ENCODE measurements around the gene UCKL1.

The UCKL1 gene

DNA sequence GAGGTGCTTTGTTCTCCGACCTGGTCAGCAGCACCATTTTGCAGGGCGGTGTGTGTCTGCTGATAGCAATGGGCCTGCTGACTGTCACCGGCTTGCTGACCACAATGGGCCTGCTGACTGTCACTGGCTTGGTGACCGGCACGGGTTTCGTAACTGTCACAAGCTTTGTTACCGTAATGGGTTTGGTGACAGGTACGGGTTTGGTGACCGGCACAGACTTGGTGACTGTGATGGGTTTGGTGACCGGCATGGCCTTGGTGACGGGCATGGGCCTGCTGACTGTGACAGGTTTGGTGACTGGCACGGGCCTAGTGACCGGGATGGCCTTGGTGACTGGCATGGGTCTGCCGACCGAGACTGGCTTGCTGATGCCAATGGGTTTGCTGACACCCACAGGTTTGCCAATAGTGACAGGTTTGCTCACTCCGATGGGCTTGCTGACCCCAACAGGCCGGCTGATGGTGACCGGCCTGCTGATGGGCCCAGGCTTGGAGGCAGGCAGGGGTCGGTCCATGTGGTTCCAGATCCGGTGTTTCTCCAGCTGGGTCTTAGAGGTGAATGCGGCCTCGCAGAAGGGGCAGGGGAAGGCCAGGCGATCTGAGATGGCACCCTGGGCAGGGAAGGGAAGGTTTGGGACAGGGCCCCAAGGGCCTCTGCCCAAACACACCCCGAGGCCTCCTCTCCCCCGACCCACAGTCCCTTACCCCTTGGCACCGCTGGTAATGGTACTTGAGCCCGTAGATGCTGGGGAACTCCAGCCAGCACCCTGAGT lies 10.1 kb upstream of the UCKL1 start:
- Histone ChIP-seq H3K4me1 (peaks cover 6% of the 10 kb centered on the region), H3K9ac (no peak overlapping the region), H3K36me3 (ENCODE audit: control insufficient read depth, insufficient read depth, low read length) (peaks cover 7% of the 10 kb centered on the region), H3K4me3 (ENCODE audit: low read depth, low read length) (no peak overlapping the region), H3K9me3 (ENCODE audit: control insufficient read depth, low read length) (no peaks in the 10 kb centered on the region), H3K79me2 (no peaks in the 10 kb centered on the region), H3K4me2 (ENCODE audit: low read length) (no peak overlapping the region), H3K27me3 (ENCODE audit: control insufficient read depth, insufficient read depth, low read length) (no peaks in the 10 kb centered on the region), H3K27ac (no peak overlapping the region), H2AFZ (no peak overlapping the region)
- TF ChIP-seq, protein P1, sequence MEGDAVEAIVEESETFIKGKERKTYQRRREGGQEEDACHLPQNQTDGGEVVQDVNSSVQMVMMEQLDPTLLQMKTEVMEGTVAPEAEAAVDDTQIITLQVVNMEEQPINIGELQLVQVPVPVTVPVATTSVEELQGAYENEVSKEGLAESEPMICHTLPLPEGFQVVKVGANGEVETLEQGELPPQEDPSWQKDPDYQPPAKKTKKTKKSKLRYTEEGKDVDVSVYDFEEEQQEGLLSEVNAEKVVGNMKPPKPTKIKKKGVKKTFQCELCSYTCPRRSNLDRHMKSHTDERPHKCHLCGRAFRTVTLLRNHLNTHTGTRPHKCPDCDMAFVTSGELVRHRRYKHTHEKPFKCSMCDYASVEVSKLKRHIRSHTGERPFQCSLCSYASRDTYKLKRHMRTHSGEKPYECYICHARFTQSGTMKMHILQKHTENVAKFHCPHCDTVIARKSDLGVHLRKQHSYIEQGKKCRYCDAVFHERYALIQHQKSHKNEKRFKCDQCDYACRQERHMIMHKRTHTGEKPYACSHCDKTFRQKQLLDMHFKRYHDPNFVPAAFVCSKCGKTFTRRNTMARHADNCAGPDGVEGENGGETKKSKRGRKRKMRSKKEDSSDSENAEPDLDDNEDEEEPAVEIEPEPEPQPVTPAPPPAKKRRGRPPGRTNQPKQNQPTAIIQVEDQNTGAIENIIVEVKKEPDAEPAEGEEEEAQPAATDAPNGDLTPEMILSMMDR (IDR thresholded peaks at IDR 0.05) = no peak

DNA sequence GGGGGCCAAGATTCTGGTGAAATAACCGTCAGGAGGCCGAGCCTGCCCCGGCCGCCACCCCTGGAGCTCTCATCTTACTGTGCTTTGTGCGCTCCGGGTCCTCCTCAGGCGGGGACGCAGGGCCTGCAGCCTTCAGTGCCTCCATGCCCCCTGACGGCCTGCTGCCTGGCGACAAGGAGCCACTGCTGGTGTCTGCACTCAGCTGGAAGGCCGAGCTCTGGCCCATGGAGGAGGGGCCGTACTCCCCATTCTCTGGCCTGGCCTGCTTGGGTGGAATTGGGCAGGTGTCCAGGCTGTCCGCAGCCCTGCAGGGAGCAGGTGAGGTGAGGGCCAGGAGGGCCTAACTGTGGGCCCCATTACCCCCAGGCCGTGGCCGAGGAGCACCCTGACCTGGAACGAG lies 8.2 kb upstream of the UCKL1 start:
- peaks cover 7% of the 10 kb centered on the region for H3K36me3 ChIP-seq (ENCODE audit: control insufficient read depth, insufficient read depth, low read length)
- H3K9me3 ChIP-seq (ENCODE audit: control insufficient read depth, low read length) = no peaks in the 10 kb centered on the region
- H3K9ac ChIP-seq = no peak overlapping the region
- H3K27me3 ChIP-seq (ENCODE audit: control insufficient read depth, insufficient read depth, low read length) = no peaks in the 10 kb centered on the region
- H3K4me3 ChIP-seq (ENCODE audit: low read depth, low read length) = no peak overlapping the region
- no peak overlapping the region for H3K27ac ChIP-seq
- H3K4me2 ChIP-seq (ENCODE audit: low read length) = no peak overlapping the region
- H3K4me1 ChIP-seq = peaks cover 6% of the 10 kb centered on the region
- H2AFZ ChIP-seq = no peak overlapping the region
- no peaks in the 10 kb centered on the region for H3K79me2 ChIP-seq
- TF ChIP-seq, protein P1 (IDR thresholded peaks at IDR 0.05) = no peak

DNA sequence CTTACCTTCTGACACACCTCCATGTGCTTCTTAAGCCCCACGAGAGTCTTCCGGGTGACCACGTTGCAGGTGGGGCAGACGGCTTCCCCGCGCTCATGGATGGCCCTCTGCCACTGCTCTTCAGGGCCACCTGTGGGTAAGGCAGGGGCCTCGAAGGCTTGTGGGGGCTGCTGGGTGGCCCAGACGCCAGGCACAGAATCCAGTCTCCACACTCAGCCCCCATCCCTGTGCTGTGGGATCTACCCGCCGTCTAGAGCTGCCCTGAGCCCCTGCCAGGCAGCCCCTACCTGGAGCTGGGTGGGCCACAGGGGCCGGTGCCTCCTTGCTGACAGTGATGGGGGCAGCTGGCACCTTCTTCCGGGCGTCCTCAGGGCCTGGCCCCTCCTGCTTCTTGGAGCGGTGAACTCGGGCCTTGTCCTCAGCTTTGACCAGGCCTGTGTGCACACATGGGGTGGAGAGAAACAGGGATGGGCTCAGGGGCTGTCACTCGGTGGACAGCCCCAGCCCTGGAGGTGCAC lies 7.6 kb upstream of the UCKL1 start:
- no peaks in the 10 kb centered on the region for H3K79me2 ChIP-seq
- no peaks in the 10 kb centered on the region for H3K9me3 ChIP-seq (ENCODE audit: control insufficient read depth, low read length)
- H3K4me1 ChIP-seq = peaks cover 4% of the 10 kb centered on the region
- H3K27ac ChIP-seq = no peak overlapping the region
- TF ChIP-seq, protein P1 (IDR thresholded peaks at IDR 0.05) = no peak
- H2AFZ ChIP-seq = no peak overlapping the region
- H3K36me3 ChIP-seq (ENCODE audit: control insufficient read depth, insufficient read depth, low read length) = peaks cover 7% of the 10 kb centered on the region
- no peak overlapping the region for H3K4me3 ChIP-seq (ENCODE audit: low read depth, low read length)
- no peak overlapping the region for H3K4me2 ChIP-seq (ENCODE audit: low read length)
- no peaks in the 10 kb centered on the region for H3K27me3 ChIP-seq (ENCODE audit: control insufficient read depth, insufficient read depth, low read length)
- H3K9ac ChIP-seq = no peak overlapping the region

DNA sequence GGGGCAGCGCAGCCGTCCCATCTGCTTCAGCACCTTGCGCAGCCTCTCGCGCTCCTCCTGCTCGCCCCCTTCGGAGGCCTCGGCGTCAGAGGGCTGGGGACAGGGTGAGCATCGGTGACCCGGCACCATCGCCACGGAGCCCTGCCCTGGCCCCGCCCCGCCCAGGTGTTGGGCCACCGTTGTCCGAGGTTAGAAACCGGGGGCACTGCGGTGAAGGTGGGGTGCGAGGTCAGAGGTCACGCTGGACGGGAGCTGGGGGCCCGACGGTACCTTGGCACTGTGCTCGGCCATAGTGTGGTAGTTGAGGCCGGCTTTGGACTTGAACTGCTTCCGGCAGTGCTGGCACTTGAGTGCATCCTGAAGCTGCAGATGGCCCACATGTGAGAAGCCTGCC lies 7.1 kb upstream of the UCKL1 start:
- Histone ChIP-seq H3K36me3 (ENCODE audit: control insufficient read depth, insufficient read depth, low read length) (peaks cover 7% of the 10 kb centered on the region), H2AFZ (no peak overlapping the region), H3K4me2 (ENCODE audit: low read length) (no peak overlapping the region), H3K27ac (no peak overlapping the region), H3K27me3 (ENCODE audit: control insufficient read depth, insufficient read depth, low read length) (no peaks in the 10 kb centered on the region), H3K79me2 (no peaks in the 10 kb centered on the region), H3K4me3 (ENCODE audit: low read depth, low read length) (no peak overlapping the region), H3K9me3 (ENCODE audit: control insufficient read depth, low read length) (no peaks in the 10 kb centered on the region), H3K9ac (no peak overlapping the region), H3K4me1 (no peaks in the 10 kb centered on the region)
- TF ChIP-seq, protein P1 (IDR thresholded peaks at IDR 0.05) = no peak
